HEK293T (cell line): Measurements from ENCODE around the gene LHCGR.

Source experiments
- CTCF ChIA-PET: fragments of 350-600 bp; formaldehyde crosslinking; extraction: SDS; loops from one replicate; lab custom pipeline; 2021; ENCODE audit warnings: antibody characterized with exemption, inconsistent platforms; lab: Yijun Ruan, JAX
- POLR2A ChIA-PET: fragments of 350-600 bp; formaldehyde crosslinking; extraction: SDS; loops from one replicate; lab custom pipeline; 2020; ENCODE audit warnings: antibody characterized with exemption, inconsistent platforms; lab: Yijun Ruan, JAX
- DNase-seq: peaks from one replicate; pipeline ENCODE4 v3.0.0; 2012; ENCODE audit warnings: mixed read lengths; ENCODE audit errors: extremely low spot score
- ARNT ChIP-seq: fragments of 450-650 bp; IDR thresholded peaks from 2 replicates; pipeline ENCODE4 v1.6.1; 2017; ENCODE audit warnings: mild to moderate bottlenecking
- BHLHE40 ChIP-seq: fragments of 450-650 bp; IDR thresholded peaks from 2 replicates; pipeline ENCODE4 v1.6.1; 2016; ENCODE audit warnings: mild to moderate bottlenecking, moderate library complexity, borderline replicate concordance
- CTBP1 ChIP-seq: fragments of 450-650 bp; IDR thresholded peaks from 2 replicates; pipeline ENCODE4 v1.6.1; 2016; ENCODE audit warnings: borderline replicate concordance
- ELF4 ChIP-seq: fragments of 450-650 bp; IDR thresholded peaks from 2 replicates; pipeline ENCODE4 v1.6.1; 2017; ENCODE audit warnings: antibody characterized with exemption
- FOXA1 ChIP-seq: fragments of 450-650 bp; IDR thresholded peaks from 2 replicates; pipeline ENCODE4 v1.6.1; 2016; ENCODE audit warnings: mild to moderate bottlenecking
- FOXK2 ChIP-seq: fragments of 450-650 bp; IDR thresholded peaks from 2 replicates; pipeline ENCODE4 v1.6.1; 2016; ENCODE audit warnings: mild to moderate bottlenecking
- FOXM1 ChIP-seq: fragments of 450-650 bp; IDR thresholded peaks from 2 replicates; pipeline ENCODE4 v1.6.1; 2017; ENCODE audit warnings: mild to moderate bottlenecking, borderline replicate concordance
- HDGF ChIP-seq: fragments of 450-650 bp; IDR thresholded peaks from 2 replicates; pipeline ENCODE4 v1.6.1; 2017; ENCODE audit warnings: antibody characterized with exemption, borderline replicate concordance
- L3MBTL2 ChIP-seq: fragments of 450-650 bp; conservative IDR thresholded peaks from 2 replicates; pipeline ENCODE4 v1.6.1; 2016; ENCODE audit warnings: mild to moderate bottlenecking
- LEF1 ChIP-seq: fragments of 450-650 bp; IDR thresholded peaks from 2 replicates; pipeline ENCODE4 v1.6.1; 2017; ENCODE audit warnings: mild to moderate bottlenecking, borderline replicate concordance
- NFRKB ChIP-seq: fragments of 450-650 bp; IDR thresholded peaks from 2 replicates; pipeline ENCODE4 v1.6.1; 2016; ENCODE audit warnings: mild to moderate bottlenecking, moderate library complexity
- SP1 ChIP-seq: fragments of 450-650 bp; IDR thresholded peaks from 2 replicates; pipeline ENCODE4 v1.6.1; 2017
- SUZ12 ChIP-seq: fragments of 450-650 bp; IDR thresholded peaks from 2 replicates; pipeline ENCODE4 v1.6.1; 2016; ENCODE audit warnings: mild to moderate bottlenecking
- TARDBP ChIP-seq: fragments of 450-650 bp; IDR thresholded peaks from 2 replicates; pipeline ENCODE4 v1.6.1; 2016
- ZNF384 ChIP-seq: fragments of 450-650 bp; IDR thresholded peaks from 2 replicates; pipeline ENCODE4 v1.6.1; 2016
- TF ChIP-seq, protein P1 (sequence below): fragments of 450-650 bp; IDR thresholded peaks from 2 replicates; pipeline ENCODE4 v1.6.1; 2016

Gene LHCGR

DNA sequence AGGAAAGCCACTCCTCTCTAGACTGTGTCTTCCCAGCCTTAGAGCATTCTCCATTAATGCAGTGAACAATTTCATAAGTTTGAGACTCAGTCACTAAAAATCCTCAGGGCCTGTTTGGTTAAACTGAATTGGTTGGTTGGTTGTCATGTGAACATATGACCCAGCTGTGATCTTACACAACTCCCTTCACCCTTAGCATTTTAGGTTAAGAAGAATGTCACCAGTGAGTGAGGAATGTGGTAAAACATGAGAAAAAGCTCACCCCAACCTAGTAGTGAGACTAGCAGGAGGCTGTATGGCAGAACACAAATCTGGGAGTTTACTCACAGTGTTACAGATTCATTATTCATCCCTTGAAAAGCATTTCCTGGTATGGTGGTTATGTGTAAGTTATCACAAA lies 32.4 kb downstream of the LHCGR start:
- DNase-seq: no peak
- TF ChIP-seq FOXA1 (no peak), FOXK2 (no peak), HDGF (no peak), FOXM1 (no peak), SUZ12 (no peak), BHLHE40 (no peak), CTBP1 (no peak), NFRKB (no peak), LEF1 (no peak), SP1 (no peak)
- TF ChIP-seq, protein P1, sequence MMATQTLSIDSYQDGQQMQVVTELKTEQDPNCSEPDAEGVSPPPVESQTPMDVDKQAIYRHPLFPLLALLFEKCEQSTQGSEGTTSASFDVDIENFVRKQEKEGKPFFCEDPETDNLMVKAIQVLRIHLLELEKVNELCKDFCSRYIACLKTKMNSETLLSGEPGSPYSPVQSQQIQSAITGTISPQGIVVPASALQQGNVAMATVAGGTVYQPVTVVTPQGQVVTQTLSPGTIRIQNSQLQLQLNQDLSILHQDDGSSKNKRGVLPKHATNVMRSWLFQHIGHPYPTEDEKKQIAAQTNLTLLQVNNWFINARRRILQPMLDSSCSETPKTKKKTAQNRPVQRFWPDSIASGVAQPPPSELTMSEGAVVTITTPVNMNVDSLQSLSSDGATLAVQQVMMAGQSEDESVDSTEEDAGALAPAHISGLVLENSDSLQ: no peak
- ChIA-PET CTCF (no interaction called here), POLR2A (no interaction called here)

DNA sequence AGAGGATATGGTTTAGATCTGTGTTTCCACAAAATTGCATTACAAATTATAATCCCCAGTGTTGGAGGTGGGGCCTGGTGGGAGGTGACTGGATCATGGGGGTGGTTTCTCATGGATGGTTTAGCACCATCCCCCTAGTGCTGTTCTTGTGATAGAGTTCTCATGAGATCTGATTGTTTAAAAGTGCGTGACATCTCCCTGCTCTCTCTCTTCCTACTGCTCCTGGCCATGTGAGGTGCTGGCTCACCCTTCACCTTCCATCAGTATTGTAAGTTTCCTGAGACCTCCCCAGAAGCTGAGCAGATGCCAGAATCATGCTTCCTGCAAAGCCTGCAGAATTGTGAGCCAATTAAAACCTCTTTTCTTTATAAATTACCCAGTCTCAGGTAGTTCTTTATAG lies 33.1 kb downstream of the LHCGR start:
- DNase-seq: no peak
- TF ChIP-seq SP1: no peak
- TF ChIP-seq NFRKB: no peak
- no peak for TF ChIP-seq BHLHE40
- TF ChIP-seq ELF4: no peak
- no peak for TF ChIP-seq SUZ12
- TF ChIP-seq ZNF384: no peak
- TF ChIP-seq TARDBP: no peak
- no peak for TF ChIP-seq FOXK2
- ChIA-PET CTCF (no interaction called here), POLR2A (no interaction called here)

GRCh38 chr2:48721158-48721557 lies 34.4 kb downstream of the LHCGR start:
- DNase-seq: no peak
- TF ChIP-seq L3MBTL2 (no peak), FOXK2 (no peak), SP1 (no peak), TARDBP (no peak), LEF1 (no peak)
- ChIA-PET POLR2A (no interaction called here), CTCF (interaction anchor here (0.8 kb wide), 1 partner anchor 16 kb away, joined by 4 read pairs; no protein-coding TSS in a partner anchor)

DNA sequence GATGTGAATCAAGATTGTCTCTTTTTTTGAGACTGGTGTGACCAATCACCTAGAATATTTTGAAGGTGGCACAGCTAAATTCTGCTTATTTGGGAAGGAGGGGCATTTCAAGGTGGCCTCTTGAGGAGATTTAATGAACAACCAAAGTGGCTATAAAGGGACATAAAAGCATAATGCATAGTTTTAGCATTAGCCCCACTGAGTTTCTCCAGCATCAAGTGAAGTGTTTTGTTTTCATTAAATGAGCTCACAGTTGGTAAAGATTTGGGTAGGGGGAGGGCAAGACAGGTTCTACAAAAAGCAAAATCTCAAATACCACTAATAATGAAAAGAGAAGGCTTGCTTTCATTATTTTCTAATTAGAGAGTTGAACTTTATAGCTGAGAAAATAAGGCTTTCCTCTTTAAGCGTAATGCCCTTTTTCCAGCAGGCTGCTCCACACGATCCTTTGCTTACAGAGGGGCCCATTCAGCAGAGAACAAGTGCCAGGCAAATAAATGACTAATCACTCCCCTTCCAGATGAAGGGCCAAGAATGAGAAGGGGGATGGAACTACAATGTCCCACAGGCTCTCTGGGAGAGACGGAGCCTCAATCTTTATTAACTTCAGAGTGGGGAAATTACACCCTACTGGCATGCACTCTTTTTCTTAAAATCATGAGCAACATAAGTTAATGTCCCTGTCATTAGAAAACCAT lies 35.9 kb downstream of the LHCGR start:
- POLR2A ChIA-PET: no interaction called here
- TF ChIP-seq CTBP1: no peak
- CTCF ChIA-PET: no interaction called here
- DNase-seq: no peak

DNA sequence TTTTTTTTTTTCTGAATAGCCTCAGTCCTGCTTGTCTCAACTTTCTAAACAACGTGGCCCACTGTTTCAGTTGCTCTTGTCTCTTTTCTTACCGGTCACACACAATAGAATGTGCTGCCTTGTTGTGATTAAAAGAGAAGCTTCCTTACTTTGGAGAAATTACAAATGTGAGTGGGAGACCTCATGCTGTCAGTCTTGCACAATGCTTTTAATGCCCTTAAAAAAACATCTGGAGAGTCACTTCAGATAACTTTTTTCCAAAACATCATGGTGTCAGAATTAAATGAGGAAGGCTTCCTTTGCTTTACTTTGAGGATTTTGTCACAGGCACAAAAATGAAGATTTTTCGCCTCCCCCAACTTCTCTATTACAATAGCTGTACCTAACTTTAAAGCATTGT lies 37.7 kb downstream of the LHCGR start:
- ChIA-PET CTCF (no interaction called here), POLR2A (no interaction called here)
- no peak for DNase-seq
- TF ChIP-seq CTBP1: no peak
- no peak for TF ChIP-seq ELF4
- no peak for TF ChIP-seq FOXM1
- TF ChIP-seq L3MBTL2: no peak
- TF ChIP-seq BHLHE40: no peak
- no peak for TF ChIP-seq ZNF384
- TF ChIP-seq SUZ12: no peak
- TF ChIP-seq NFRKB: no peak
- no peak for TF ChIP-seq FOXA1

GRCh38 chr2:48715956-48716355 lies 39.6 kb downstream of the LHCGR start:
- no peak for DNase-seq
- ChIA-PET CTCF (no interaction called here), POLR2A (no interaction called here)
- TF ChIP-seq L3MBTL2: no peak
- no peak for TF ChIP-seq HDGF
- no peak for TF ChIP-seq TARDBP
- TF ChIP-seq LEF1: no peak
- TF ChIP-seq ARNT: no peak
- TF ChIP-seq CTBP1: no peak
- TF ChIP-seq, protein P1: no peak
- no peak for TF ChIP-seq NFRKB
- TF ChIP-seq FOXM1: no peak
- TF ChIP-seq BHLHE40: no peak
- TF ChIP-seq FOXK2: no peak
- TF ChIP-seq SP1: no peak
- TF ChIP-seq ZNF384: no peak
- no peak for TF ChIP-seq ELF4
- TF ChIP-seq SUZ12: no peak

DNA sequence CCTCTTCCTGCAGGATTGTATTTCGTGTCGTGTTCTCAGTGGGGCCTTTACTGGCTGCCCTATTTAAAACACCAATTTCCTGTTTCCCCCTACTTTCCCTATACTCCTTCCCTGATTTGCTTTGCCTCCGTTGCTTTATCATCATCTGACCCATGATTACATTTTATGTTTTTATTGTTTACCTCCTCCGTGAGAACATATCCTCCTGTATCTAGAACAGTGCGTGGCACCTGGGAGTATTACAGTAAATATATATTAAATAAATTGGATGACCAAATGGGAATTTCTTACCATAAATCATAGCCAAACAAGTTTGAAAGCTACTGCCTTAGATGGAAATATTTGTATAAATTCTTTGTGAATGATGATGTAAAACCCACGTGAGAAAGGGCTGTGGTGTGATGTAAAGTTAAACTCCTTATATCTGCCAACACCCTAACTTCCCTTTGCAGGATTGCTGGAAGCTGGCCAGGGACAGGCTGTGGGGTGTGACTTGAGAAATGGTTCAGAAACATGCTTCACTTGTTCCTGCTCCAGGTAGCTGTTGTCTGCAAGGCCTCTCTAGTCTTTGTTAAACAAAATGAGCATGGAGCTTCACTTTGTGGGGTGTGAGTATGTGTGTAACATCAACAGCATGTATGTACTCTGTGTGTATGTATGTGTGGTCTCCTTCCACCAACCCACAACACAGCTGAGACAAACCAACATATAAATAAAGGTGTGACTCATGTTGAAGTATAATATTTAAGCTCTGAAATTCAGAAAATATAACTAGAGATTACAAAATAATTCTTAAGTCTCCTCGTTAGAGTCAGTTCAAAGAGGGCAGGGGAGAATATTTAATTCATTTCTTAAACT lies 40.3 kb downstream of the LHCGR start:
- no peak for DNase-seq
- CTCF ChIA-PET: no interaction called here
- POLR2A ChIA-PET: no interaction called here
- no peak for TF ChIP-seq BHLHE40
- no peak for TF ChIP-seq CTBP1
- TF ChIP-seq SUZ12: no peak
- no peak for TF ChIP-seq L3MBTL2
- no peak for TF ChIP-seq SP1
- TF ChIP-seq HDGF: no peak
- TF ChIP-seq, protein P1: no peak
- no peak for TF ChIP-seq ZNF384
- TF ChIP-seq ELF4: no peak
- no peak for TF ChIP-seq LEF1
- no peak for TF ChIP-seq TARDBP
- TF ChIP-seq ARNT: no peak
- TF ChIP-seq FOXM1: no peak
- no peak for TF ChIP-seq FOXK2
- TF ChIP-seq NFRKB: no peak
- TF ChIP-seq FOXA1: no peak
